Activated T-helper 1 cell treated with anti-CD3 and anti-CD28 coated beads, Interleukin-12 subunit alpha, Interleukin-12 subunit beta, Interleukin-2, Interleukin-4 antibody, amounts not matched to agents 30 ng/mL and 10 ng/mL and 1 ng/mL, durations not matched to agents 14 hours and 24 hours and 36 hours (primary cell): ENCODE measurements around the gene CNGB1. TPM values are rescaled to one million over a fixed set of nuclear protein-coding genes. Genes with fewer than 3 reads are reported as not detected.

Experiments
- total RNA-seq: library from RNA; stranded (reverse); gene quantifications from 2 replicates; pipeline ENCODE4 v1.2.3, GENCODE V29; 2022

The CNGB1 gene
- total RNA-seq, 1 donor from 2014 or later: not detected

Other genes with a start within 250 kb of the CNGB1 start
- 46.1 and 49.1 TPM in 2 replicates for gene KATNB1, start 235.4 kb downstream of the CNGB1 start, total RNA-seq
- gene KIFC3, start 168.6 kb downstream of the CNGB1 start, total RNA-seq: 0.93 and 0.96 TPM in 2 replicates
- 8.5 and 9.1 TPM in 2 replicates for gene ZNF319, start 29.5 kb upstream of the CNGB1 start, total RNA-seq
- gene USB1, start 30.3 kb upstream of the CNGB1 start, total RNA-seq: 60.8 and 63.0 TPM in 2 replicates
- 1.1 and 1.3 TPM in 2 replicates for gene MMP15, start 54.6 kb upstream of the CNGB1 start, total RNA-seq
- 64.9 and 65.2 TPM in 2 replicates for gene CFAP20, start 158.3 kb upstream of the CNGB1 start, total RNA-seq
- gene CSNK2A2, start 227.0 kb upstream of the CNGB1 start, total RNA-seq: 93.1 and 99.6 TPM in 2 replicates